LNCaP clone FGC (cell line): Measurements from ENCODE around the gene ENTREP1.
"Not testable (repeated sequence)": the region's sequence is repeated elsewhere in the genome, so short reads cannot be mapped to it uniquely, and the experiment has no call there.

Source experiments
- DNase-seq: peaks from one replicate; pipeline ENCODE4 v3.0.0-alpha.2; 2011; ENCODE audit warnings: low read depth
- H3K4me3 ChIP-seq: 2 replicates; pipeline ENCODE4 v1.5.1; 2011; ENCODE audit warnings: mild to moderate bottlenecking, low read depth, low read length, control low read depth
- TF ChIP-seq, protein P1 (sequence below): IDR thresholded peaks from 2 replicates; pipeline ENCODE4 v1.5.1; 2012; ENCODE audit warnings: mild to moderate bottlenecking; ENCODE audit not compliant: control insufficient read depth, insufficient read depth; ENCODE audit errors: extremely low read depth

ENTREP1 gene

GRCh38 chr9:69396759-69397158 is 71.7 kb downstream of the ENTREP1 start:
- H3K4me3 ChIP-seq, result no peak overlapping the region
- no peak for DNase-seq
- TF ChIP-seq, protein P1, sequence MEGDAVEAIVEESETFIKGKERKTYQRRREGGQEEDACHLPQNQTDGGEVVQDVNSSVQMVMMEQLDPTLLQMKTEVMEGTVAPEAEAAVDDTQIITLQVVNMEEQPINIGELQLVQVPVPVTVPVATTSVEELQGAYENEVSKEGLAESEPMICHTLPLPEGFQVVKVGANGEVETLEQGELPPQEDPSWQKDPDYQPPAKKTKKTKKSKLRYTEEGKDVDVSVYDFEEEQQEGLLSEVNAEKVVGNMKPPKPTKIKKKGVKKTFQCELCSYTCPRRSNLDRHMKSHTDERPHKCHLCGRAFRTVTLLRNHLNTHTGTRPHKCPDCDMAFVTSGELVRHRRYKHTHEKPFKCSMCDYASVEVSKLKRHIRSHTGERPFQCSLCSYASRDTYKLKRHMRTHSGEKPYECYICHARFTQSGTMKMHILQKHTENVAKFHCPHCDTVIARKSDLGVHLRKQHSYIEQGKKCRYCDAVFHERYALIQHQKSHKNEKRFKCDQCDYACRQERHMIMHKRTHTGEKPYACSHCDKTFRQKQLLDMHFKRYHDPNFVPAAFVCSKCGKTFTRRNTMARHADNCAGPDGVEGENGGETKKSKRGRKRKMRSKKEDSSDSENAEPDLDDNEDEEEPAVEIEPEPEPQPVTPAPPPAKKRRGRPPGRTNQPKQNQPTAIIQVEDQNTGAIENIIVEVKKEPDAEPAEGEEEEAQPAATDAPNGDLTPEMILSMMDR, result no peak

- no peak for DNase-seq
- TF ChIP-seq, protein P1, result no peak
- no peak overlapping the region for H3K4me3 ChIP-seq
These were observed 72.6 kb downstream of the ENTREP1 start for GRCh38 chr9:69397384-69398214.

DNA sequence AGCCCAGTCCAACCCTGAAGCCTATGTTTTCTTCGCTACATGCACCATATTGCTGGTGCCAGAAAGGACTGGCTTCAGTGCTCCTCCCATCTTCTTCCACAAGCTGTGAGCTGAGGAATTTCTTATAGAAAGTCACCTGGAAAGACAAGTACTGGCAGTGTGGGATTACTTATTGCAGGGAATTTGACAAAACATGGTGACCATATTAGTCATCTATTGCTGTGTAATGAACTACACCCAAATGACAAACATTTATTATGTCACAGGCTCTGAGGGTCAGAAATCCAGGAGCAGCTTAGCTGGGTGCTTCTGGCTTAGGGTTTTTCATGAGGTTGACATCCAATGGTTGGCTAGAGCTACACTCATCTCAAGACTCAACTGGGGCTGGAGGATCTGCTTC is 75.5 kb downstream of the ENTREP1 start:
- no peak overlapping the region for H3K4me3 ChIP-seq
- DNase-seq, result no peak
- TF ChIP-seq, protein P1, result no peak

DNA sequence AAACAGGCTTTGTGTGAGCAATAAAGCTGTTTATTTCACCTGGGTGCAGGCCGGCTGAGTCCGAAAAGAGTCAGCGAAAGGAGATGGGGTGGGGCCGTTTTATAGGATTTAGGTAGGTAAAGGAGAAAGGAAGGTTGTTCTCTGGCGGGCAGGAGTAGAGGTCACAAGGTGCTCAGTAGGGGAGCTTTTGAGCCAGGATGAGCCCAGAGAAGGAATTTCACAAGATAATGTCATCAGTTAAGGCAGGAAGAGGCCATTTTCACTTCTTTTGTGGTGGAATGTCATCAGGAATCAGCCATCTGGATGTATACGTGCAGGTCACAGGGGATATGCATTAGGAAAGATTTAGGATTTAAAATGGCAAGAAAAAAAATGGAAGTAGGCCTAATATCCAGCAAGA is 84.9 kb downstream of the ENTREP1 start:
- not testable (repeated sequence) for DNase-seq, H3K4me3 ChIP-seq

- no peak for DNase-seq
- TF ChIP-seq, protein P1, result no peak
These were observed 86.2 kb downstream of the ENTREP1 start for GRCh38 chr9:69411246-69411645.

DNA sequence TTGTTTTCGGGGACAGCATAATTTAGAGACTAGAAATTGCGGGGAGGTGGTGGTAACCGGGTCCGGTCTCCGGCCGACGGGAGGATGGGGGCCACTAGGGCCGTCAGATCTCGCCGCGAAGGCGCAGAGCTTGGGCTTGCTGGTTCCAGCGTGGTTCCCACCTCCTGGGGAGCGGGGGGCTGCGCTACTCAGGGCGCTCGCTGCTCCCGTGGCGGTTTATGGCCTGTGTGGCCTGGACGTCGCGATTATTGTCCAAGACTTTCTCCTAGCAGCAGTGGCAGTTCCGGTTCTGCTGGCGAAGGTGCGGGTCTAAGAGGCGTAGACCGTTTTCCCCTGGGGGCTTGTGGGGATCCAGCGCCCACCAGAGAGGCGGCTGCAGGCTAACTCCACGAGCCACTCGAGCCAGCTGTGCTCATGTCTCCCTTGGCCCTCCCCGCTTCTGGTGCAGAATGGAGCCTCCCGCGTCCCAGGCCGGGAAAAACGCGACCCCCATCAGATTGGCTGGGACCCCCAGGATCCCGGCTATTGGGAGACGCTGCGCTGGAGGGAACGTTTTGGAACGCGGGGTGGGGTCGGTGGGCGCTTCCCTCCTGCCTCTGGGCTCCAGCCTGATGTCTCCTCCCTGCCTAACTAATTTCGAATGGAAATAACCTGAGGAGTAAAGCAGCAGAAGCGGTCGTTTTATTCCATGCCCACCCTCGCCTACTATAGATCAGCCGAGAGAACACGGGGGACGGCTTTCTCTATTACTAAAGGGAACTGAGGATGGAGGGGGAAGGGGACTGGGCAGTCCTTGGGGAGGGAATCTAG is 87.1 kb downstream of the ENTREP1 start:
- DNase-seq, result no peak
- no peak overlapping the region for H3K4me3 ChIP-seq
- TF ChIP-seq, protein P1, result no peak

More at GRCh38 chr9:69411246-69411645, 86.2 kb downstream of the ENTREP1 start:
- H3K4me3 ChIP-seq, result no peak overlapping the region

- no peak for DNase-seq
These were observed 87.7 kb downstream of the ENTREP1 start for GRCh38 chr9:69412741-69413150.

More at GRCh38 chr9:69412741-69413150, 87.7 kb downstream of the ENTREP1 start:
- TF ChIP-seq, protein P1, result peak; percentile 55
- H3K4me3 ChIP-seq, result no peak overlapping the region
